ENCODE results near the gene POPDC3. TPM values are rescaled to one million over a fixed set of nuclear protein-coding genes. Genes with fewer than 3 reads are reported as not detected.

POPDC3 gene
- total RNA-seq, 4 donors from 2014 or later = 0.79 to 1.8 TPM; not detected in 2

- TF ChIP-seq, protein P1, sequence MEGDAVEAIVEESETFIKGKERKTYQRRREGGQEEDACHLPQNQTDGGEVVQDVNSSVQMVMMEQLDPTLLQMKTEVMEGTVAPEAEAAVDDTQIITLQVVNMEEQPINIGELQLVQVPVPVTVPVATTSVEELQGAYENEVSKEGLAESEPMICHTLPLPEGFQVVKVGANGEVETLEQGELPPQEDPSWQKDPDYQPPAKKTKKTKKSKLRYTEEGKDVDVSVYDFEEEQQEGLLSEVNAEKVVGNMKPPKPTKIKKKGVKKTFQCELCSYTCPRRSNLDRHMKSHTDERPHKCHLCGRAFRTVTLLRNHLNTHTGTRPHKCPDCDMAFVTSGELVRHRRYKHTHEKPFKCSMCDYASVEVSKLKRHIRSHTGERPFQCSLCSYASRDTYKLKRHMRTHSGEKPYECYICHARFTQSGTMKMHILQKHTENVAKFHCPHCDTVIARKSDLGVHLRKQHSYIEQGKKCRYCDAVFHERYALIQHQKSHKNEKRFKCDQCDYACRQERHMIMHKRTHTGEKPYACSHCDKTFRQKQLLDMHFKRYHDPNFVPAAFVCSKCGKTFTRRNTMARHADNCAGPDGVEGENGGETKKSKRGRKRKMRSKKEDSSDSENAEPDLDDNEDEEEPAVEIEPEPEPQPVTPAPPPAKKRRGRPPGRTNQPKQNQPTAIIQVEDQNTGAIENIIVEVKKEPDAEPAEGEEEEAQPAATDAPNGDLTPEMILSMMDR (IDR thresholded peaks at IDR 0.05) = no peak
- TF ChIP-seq POLR2AphosphoS5 (IDR thresholded peaks at IDR 0.05) (no peak), EP300 (IDR thresholded peaks at IDR 0.05; ENCODE audit: low read depth) (no peak), POLR2A (IDR thresholded peaks at IDR 0.05) (no peak)
- Histone ChIP-seq H3K36me3 (no peaks in the 10 kb centered on the region), H3K9me3 (no peaks in the 10 kb centered on the region), H3K27ac (no peak overlapping the region), H3K4me1 (no peaks in the 10 kb centered on the region), H3K4me3 (no peak overlapping the region), H3K27me3 (no peaks in the 10 kb centered on the region)
- in situ Hi-C loops (cut with MboI; ENCODE audit: low pct_ligation_motif_present in 1 of 4, low pct_unique_long_range_greater_than_20kb in 1 of 4, low sequenced_read_pairs in 3 of 4) = no loop called here
- no peak for DNase-seq
- intact Hi-C loops (cut with DNase I; ENCODE audit: low total_unique reads) = no loop called here
- WGBS, 2 donors (ENCODE audit: low coverage in 1 of 2) = 71 to 84% methylated on average over 1 of the region's 1 CpG
These were observed 14.3 kb upstream of the POPDC3 start for GRCh38 chr6:105194106-105194505.

DNA sequence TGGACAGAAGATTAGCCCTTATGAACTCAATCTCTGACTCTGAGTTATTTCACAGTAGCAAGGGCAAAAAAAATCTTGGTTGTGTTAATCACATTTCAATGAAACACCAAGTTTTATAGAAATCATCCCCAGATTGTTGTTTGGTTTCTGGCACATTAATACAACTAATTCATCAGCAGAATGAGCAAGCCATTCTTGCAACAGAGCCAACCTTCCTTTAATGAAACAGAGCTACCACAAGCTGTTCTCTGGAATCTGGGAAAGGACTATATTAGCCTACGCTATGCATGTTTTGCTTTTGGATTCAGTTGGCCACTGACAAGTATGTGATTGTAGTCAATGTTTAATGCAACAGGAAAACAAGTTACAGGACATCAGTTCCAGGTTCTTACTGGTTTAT, 13.8 kb upstream of the POPDC3 start:
- no peaks in the 10 kb centered on the region for H3K27me3 ChIP-seq
- no peak for TF ChIP-seq POLR2A (IDR thresholded peaks at IDR 0.05)
- TF ChIP-seq, protein P1 (IDR thresholded peaks at IDR 0.05) = no peak
- no peak for TF ChIP-seq POLR2AphosphoS5 (IDR thresholded peaks at IDR 0.05)
- no peak for TF ChIP-seq EP300 (IDR thresholded peaks at IDR 0.05; ENCODE audit: low read depth)
- H3K9me3 ChIP-seq = no peaks in the 10 kb centered on the region
- DNase-seq = no peak
- WGBS, 2 donors (ENCODE audit: low coverage in 1 of 2) = 83 to 100% methylated on average over 1 of the region's 1 CpG
- intact Hi-C loops (cut with DNase I; ENCODE audit: low total_unique reads) (no loop called here), in situ Hi-C loops (cut with MboI; ENCODE audit: low pct_ligation_motif_present in 1 of 4, low pct_unique_long_range_greater_than_20kb in 1 of 4, low sequenced_read_pairs in 3 of 4) (no loop called here)
- no peaks in the 10 kb centered on the region for H3K36me3 ChIP-seq
- H3K4me3 ChIP-seq = no peak overlapping the region
- no peaks in the 10 kb centered on the region for H3K4me1 ChIP-seq
- H3K27ac ChIP-seq = no peak overlapping the region

- TF ChIP-seq POLR2A (IDR thresholded peaks at IDR 0.05) (no peak), POLR2AphosphoS5 (IDR thresholded peaks at IDR 0.05) (no peak), EP300 (IDR thresholded peaks at IDR 0.05; ENCODE audit: low read depth) (no peak)
- TF ChIP-seq, protein P1 (IDR thresholded peaks at IDR 0.05) = no peak
- Histone ChIP-seq H3K27ac (no peak overlapping the region), H3K4me1 (no peaks in the 10 kb centered on the region), H3K9me3 (no peaks in the 10 kb centered on the region), H3K36me3 (no peaks in the 10 kb centered on the region), H3K27me3 (no peaks in the 10 kb centered on the region), H3K4me3 (no peak overlapping the region)
- DNase-seq = no peak
- 74 to 86% methylated on average over 6 to 7 of the region's 7 CpGs for WGBS, 2 donors (ENCODE audit: low coverage in 1 of 2)
- in situ Hi-C loops (cut with MboI; ENCODE audit: low pct_ligation_motif_present in 1 of 4, low pct_unique_long_range_greater_than_20kb in 1 of 4, low sequenced_read_pairs in 3 of 4) (no loop called here), intact Hi-C loops (cut with DNase I; ENCODE audit: low total_unique reads) (no loop called here)
These were observed 13.1 kb upstream of the POPDC3 start for GRCh38 chr6:105192707-105193465.

DNA sequence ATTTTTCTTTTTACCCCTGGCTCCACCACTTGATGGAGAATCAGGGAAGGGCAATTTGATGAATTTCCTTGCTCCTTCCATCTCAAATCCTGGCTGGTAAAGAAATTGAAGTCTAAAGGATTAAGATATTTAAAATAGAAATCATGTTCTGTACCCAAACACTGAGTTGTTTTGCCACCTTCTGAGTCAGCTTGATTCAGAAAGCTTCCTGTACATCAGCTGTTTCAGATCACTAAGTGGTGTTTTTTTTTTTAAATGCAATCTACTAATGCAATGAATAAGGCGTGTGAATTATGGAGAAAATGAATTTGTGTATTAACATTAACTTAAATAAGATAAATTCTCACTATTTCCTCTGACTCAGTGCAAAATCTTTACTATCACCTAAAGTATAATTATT, 11.5 kb upstream of the POPDC3 start:
- H3K27ac ChIP-seq = no peak overlapping the region
- intact Hi-C loops (cut with DNase I; ENCODE audit: low total_unique reads) (no loop called here), in situ Hi-C loops (cut with MboI; ENCODE audit: low pct_ligation_motif_present in 1 of 4, low pct_unique_long_range_greater_than_20kb in 1 of 4, low sequenced_read_pairs in 3 of 4) (no loop called here)
- WGBS, 2 donors (ENCODE audit: low coverage in 1 of 2) = 85 to 89% methylated on average over 1 of the region's 1 CpG
- H3K36me3 ChIP-seq = no peaks in the 10 kb centered on the region
- H3K4me3 ChIP-seq = no peak overlapping the region
- H3K9me3 ChIP-seq = no peaks in the 10 kb centered on the region
- H3K4me1 ChIP-seq = no peaks in the 10 kb centered on the region
- no peaks in the 10 kb centered on the region for H3K27me3 ChIP-seq
- DNase-seq = no peak
- TF ChIP-seq POLR2A (IDR thresholded peaks at IDR 0.05) = no peak
- no peak for TF ChIP-seq EP300 (IDR thresholded peaks at IDR 0.05; ENCODE audit: low read depth)
- TF ChIP-seq, protein P1 (IDR thresholded peaks at IDR 0.05) = no peak
- TF ChIP-seq POLR2AphosphoS5 (IDR thresholded peaks at IDR 0.05) = no peak

All from transverse colon (tissue), 4 donors.